ENCODE measurements around the gene AUH.

- TF ChIP-seq CTCF (IDR thresholded peaks at IDR 0.05) (peak in 1 of 4 experiments; percentile 9), POLR2A (IDR thresholded peaks at IDR 0.05) (no peak), POLR2AphosphoS5 (IDR thresholded peaks at IDR 0.05) (peak; percentile 73)
Observed at GRCh38 chr9:91341258-91341746, 20.4 kb downstream of the AUH start.
